Measurements from ENCODE around the gene RAP1GAP.
"Not testable (repeated sequence)": the region's sequence is repeated elsewhere in the genome, so short reads cannot be mapped to it uniquely, and the experiment has no call there.

The RAP1GAP gene

DNA sequence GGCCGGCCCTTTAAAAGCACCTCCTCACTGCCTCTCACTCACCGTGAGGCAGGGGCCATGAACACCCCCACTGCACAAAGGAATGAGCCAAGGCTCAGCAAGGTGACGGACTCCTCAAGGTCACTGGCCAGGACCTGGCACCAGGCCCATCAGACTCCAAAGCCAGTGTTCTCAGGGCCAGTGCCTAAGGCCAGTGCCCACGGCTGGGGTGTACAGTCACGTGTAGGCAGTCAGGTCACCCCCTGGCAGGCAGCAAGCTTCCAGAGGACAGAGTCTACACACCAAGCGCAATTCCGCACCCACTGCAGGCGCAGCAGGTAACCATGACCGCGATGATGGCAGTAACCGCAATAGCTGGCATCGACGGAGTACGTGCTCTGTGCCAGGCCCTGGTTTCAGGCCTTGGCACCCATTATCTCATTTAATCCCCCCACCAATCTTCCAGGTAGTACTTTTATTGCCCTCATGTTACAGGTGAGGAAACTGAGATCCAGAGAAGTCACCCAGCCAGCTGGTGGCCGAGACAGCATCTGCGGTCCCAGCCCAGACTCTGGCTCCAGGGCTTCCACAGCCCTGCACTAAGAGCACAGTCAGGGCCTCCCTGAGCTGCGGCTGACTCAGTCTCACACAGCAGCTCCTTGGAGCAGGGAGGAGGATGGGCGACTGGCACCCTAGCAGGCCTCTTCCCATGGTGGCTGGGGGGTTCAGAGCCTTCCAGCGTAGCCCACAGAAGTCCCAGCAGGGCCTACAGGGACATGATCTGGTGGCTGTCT lies 27.0 kb downstream of the RAP1GAP start:
- no peak for DNase-seq

DNA sequence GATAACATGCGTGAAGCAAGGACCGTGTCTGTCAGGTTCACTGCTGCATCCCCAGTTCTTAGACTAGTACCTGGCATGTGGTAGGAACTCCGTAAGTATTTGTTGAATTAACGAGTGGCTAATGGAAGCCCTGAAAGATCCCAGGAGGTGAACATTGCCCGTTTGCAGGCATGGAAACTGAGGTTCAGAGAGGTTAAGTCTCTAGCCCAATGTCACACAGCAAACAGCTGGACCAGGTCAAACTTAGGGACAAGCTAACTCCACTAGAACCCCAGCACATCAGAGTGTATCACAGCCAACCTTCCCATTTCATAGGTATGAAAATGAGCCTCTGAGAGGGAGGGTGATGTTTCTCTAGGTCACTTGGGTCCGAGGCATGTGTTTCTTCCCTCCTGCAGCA lies 27.6 kb downstream of the RAP1GAP start:
- no peak for DNase-seq

DNA sequence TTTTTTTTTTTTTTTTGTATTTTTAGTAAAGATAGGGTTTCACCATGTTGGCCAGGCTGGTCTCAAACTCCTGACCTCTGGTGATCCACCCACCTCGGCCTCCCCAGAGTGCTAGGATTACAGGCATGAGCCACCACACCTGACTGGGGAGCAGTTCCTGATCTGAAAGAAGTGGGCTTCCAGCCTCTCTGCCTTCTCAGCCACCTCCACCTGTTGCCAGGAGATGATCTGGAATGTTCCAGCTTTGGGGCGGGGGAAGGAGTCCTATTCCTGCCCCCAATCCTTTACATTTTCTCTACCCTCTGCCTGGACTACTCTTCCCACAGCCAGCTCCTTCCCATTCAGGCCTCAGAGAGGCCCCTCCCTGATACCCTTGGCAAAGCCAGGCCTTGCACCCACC lies 28.1 kb downstream of the RAP1GAP start:
- DNase-seq = no peak

DNA sequence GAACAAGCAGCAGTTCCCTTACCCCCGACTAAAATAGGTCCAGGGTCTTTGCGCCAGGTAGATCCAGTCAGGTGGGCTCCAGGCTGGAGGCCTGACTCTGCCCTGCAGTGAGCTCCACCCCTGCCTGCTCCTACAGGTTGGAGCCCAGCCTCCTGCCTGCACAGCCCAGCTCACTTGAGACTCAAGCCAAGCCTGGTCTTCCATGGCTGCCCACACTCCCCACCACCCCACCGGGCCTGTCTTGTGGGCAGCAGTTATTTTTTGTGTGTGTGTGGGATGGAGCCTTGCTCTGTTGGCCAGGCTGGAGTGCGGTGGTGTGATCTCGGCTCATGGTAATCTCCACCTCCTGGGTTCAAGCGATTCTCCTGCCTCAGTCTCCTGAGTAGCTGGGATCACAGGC lies 28.5 kb downstream of the RAP1GAP start:
- no peak for DNase-seq

DNA sequence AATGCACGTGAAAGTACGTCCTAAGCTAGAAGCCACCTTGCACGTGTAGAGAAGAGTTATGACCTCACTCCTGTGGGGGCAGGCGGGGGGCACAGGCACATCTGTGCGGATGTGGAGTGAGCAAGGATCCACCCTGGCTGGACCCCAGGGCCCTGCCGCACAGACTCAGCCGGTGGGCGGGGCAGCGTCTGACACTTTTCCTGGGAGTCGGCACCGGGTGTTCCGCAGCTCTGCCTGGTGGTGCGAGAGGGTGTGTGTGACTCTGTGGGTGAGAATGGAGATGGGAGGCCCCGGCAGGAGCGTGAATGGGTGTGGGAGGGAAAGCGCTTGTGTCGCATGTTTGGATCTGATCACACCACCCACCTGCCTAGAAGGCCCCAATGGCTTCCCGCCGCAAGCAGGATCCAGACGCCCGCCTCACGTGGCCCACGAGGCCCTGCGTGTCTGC lies 29.5 kb downstream of the RAP1GAP start:
- DNase-seq = no peak

DNA sequence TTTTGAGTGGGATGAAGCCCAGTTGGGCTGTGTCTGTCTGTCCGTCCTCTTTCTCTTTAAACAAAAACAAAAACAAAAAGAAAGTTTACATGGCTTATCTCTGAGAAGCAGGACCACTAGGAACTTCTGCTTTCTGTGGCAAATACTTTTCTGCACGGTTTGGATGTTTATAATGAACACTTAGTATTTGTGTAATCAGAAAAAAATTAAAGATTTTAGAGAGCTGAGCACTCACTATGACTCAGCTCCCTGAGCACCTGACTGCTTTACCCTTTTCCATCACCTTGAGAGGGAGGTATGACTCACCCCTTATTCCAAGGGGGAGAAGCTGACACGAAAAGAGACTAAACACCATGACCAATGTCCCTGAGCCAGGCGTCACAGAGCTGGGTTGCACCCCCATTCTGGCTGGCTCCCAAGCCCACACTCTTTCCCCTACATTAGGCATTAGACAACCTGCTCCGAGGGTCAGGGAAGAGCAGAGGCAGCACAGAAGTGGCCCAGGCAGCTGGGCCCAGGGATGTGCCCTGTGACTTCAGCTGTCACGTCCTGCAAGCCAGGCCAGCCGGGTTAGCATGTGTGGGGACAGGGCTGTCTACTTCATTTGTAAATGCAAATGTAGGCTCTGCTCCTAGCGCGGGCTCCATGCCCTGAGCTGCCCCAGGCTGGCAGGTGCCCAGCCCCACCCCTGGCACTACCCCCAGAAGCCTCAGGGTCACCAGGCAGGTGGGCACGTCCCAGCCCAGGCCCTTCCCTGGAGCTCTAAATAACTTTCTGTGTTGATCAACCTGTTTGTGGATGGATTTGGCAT lies 30.4 kb downstream of the RAP1GAP start:
- DNase-seq = peak; percentile 27

DNA sequence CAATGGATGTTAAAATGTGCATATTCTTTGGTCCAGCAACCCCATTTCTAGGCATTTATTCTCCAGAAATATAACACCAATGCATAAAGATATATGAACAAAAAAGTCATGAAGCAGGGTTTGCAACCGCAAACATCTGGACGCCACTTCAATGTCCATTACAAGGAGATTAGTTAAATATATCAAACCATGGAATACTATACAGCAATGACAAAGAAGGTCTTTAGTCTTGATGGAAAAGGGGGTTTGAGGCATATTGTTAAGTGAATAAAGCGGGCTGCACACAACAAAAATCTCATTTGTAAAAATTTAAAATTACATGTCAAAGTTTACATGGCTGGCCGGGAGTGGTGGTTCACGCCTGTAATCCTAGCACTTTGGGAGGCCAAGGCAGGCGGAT lies 31.6 kb downstream of the RAP1GAP start:
- DNase-seq = no peak

DNA sequence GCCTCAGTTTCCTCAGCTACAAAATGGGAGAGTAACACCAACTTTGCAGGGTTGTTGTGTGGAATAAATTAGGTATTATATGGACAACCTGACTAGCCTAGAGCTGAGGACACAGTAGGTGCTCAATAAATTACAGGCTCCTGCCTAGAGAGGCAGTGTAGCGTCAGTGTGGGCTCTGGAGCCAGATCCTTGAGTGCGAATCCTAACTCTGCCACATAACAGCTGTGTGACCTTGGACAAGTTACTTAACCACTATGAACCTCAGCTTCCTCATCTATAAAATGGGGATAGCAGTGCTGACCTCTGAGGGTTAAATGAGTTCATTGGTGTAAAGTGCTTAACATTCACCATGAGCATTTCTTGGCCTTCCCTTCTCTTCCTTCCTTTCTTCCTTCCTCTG lies 33.1 kb downstream of the RAP1GAP start:
- DNase-seq = no peak

DNA sequence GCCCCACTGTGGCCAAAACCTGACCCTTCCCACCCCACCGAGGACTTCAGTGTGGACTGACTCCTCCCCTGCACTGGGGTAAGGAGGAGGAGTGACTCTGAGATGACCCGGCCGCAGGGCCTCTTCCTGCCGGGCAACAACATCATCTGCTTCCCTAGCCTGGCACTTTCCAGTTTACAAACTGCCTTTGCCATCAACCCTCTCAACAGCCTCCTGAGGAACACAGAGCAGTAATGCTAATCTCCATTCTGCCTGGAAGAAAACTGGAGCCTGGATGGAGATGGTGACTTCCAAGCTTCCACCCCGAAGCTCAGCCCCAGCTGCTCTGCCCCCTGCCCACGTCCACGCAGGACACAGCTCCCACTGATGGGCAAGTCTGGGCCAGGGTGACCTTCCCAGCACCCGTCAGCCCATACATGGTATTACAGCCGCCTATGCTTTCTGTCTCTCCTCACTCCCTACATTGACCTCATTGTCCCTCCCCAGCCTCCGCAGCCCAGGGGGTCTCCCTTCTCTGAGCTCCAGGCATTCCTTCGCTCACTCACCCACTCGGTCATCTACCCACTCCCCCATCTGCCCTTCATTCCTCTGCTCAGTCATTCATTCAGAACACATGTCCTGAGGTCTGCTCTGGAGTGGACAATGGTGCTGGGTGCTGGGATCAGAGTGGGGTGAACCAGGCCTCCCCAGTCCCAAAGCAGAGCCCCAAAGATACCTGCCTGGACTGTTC lies 34.2 kb downstream of the RAP1GAP start:
- no peak for DNase-seq

DNA sequence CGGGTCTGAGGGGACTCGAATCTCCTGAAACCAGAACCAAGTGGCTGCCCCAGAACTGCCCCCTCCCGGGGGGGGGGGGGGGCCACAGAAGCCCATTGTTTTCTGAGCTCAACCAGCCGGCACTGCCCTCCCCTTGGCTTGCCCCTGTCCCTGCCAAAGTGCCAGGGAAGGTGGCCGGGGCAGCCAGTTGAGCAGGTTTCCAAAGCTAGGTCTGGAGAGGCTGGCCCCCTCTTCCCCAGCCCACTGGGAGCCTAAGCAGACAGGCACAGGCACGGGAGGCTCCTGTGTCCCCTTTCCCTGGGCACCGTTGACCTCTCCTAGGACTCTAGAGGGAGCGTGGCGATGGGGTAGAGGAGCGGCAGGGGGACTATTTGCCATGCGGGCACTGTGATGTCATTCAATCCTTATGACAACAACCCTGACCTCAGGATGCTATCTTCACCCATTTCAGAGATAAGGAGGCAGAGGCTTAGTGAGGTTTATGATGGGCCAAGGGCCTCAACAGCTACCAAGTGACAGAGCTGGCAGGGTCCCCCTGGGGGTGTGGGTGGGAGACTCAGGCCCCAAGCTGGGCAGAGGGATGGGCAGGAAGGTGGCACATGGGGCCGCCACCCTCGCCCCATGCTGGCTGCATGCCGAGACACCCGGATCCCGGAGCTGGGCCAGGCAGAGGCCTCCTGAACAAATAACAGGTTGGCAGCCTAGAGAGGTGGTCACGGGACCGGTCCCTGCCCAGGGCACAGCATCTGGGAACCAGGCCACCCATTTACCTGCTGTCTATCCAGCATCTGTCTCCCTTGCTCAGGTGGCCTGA lies 35.0 kb downstream of the RAP1GAP start:
- no peak for DNase-seq

DNA sequence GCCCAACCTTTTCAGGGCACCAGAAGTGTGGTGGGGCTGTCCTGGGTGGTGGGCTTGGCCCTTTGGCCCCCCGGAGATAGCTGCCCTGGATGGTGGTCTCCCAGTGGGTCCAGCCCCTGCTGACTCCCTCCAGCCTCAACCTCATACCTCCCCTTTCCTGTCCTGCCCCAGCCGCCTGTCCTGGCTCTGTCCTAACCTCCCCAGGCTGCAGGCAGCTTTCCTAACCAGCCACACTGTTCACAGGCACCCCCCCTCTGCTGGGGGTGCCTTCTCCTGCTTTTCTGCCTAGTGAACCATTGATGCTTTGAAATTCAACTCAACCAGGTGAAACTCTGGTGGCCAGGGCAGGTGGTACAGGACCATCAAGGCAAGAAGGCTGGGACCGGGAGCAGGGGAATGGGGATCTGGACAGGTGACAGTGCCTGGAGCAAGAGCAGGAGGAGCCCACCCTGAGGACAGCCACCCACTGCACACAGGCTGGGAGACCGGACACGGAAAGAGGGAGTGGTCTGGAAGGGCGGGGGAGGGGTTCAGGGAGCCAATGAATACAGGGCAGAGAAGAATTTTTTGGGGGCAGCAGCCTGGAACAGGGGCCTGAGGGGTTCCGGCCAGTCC lies 35.9 kb downstream of the RAP1GAP start:
- DNase-seq = no peak

DNA sequence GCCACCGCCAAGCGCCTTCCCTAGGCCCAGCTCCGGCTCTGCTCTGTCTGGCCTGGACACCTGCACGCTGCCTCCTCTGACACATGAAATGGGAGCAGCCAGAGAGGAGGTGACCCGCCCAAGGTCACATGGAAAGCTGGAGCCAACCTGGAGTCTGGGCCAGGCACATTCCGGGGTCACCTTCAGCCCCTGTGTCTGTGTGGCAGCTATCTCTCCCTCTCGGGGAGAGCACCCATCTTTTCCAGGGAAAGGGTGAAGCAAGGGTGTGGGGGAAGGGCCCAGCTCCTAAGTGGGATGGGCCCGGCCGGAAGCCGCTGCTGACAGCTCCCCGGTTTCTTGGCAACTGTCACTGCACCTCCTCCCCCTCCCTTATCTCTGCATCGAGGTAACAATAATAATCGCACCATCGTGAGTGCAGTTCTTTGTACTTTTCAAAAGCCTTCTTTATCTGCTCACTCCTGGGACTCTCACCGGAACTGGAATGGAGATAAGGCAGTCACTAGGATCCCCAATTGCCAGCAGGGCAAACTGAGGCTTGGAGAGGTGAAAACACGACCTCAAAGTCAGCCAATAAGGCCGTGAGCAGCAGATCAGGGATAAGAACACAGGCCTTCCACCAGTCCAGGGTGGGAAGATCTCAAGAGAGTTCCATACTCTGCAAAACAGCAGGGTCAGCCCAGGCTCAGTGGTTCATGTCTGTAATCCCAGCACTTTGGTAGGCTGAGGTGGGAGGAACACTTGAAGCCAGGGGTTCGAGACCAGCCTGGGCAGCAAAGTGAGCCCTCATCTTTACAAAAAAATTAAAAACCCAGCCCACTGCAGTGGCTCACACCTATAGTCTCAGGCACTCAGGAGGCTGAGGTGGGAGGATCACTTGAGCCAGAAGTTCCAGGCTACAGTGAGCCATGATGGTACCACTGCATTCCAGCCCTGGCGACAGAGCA lies 36.9 kb downstream of the RAP1GAP start:
- DNase-seq = no peak

DNA sequence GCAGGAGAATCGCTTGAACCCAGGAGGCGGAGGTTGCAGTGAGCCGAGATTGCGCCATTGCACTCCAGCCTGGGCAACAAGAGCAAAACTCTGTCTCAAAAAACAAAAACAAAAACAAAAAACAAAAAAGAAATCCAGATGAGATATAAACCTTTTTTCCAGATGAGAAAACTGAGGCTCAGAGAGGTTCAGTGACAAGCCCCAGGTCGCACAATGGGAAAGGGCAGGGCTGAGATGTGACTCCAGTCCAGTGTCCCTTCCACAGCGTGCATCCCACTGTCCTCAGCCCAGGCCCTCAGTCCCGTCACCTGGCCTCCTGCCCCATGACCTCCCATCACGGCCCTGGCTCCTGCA lies 37.6 kb downstream of the RAP1GAP start:
- DNase-seq = not testable (repeated sequence)

DNA sequence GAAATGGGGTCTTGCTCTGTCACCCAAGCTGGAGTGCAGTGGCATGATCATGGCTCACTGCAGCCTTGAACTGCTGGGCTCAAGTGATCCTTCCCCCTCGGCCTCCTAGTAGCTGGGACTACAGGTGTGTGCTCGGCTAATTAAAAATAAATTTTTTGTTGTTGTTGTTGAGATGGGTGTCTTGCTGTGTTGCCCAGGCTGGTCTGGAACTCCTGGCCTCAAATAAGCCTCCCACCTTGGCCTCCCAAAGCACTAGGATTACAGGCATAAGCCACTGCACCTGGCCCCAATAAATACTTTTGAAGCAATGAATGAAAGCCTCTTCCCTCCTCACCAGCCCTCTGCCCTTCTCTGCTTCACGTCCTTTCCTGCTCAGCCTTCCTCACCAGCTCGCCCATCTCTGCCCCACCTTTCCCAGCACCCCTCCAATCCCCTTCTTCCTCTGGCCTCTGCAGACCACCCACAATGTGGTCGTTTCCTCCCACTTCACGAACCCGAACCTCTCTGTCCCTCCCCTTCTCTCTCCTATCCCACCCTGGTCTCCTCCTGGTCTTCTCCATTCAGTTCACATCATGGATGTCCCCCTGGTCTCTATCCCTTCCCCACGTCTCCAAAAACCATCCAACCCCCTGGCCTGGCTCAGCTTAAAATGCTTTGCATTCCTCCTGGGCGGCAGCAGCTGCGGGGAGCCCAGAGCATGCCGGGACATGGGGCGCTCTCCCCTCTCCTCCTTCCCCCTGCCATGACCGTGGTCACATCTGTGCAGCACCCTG lies 38.4 kb downstream of the RAP1GAP start:
- peak; percentile 12 for DNase-seq

DNA sequence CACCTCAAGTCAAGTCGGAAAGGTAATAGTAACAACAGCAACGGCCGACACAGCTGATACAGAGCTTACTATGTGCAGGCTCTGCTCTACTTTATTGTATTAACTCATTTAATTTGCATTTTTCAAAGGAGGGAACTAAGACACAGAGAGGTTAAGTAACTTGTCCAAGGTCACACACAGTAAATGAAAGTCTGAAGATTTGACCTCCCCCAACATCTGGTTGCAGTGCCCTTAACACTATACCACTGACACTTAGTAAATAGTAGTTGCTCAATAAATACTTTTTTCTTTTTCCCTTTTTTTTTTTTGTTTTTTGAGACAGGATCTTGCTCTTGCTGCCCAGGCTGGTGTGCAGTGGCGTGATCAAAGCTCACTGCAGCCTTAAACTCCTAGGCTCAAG lies 39.2 kb downstream of the RAP1GAP start:
- no peak for DNase-seq

DNA sequence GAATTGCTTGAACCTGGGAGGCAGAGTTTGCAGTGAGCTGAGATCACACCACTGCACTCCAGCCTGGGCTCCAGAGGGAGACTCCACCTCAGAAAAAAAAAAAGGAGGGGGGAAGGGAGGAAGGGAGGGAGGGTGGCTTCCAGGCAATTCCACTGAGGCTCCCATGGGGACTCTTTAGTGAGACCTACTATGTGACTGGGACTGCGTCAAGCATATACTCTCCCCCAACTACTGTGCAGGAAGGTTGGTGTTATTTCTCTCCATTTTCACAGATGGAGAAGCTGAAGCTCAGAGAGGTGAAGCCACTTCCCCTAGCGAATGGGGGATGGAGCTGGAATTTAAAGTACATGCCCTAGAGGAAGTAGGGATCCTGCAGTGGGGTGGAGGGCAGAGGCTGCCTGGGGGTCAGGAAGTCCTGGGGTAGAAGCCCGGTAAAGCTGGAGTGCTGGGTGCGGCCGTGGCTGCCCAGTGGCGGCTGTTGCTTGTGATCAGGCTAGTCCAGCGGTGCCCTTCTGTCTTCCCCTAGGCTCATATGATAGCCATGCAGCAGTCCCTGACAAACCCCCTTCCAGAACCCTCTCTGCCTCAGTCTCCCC lies 40.3 kb downstream of the RAP1GAP start:
- DNase-seq = no peak

DNA sequence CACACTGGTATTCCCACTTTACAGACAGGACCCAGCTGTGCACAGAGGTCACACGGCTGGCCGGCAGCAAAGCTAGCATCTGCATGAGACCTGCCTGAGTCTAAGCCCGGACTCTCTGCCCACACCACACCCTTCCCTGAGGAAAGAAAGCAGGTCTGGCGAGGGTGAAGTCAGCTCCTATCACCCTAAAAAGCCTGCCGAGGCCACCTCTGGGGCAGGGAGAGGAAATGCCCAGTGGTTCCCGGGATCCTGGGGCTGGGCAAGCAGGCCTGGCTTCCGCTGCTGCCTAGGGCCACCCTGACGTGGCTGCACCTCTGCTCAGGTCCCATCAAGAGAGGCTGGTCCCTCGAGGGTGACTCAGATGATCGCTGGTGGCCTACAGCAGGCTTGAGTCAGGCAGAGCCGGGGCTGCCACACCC lies 42.2 kb downstream of the RAP1GAP start:
- DNase-seq = no peak

DNA sequence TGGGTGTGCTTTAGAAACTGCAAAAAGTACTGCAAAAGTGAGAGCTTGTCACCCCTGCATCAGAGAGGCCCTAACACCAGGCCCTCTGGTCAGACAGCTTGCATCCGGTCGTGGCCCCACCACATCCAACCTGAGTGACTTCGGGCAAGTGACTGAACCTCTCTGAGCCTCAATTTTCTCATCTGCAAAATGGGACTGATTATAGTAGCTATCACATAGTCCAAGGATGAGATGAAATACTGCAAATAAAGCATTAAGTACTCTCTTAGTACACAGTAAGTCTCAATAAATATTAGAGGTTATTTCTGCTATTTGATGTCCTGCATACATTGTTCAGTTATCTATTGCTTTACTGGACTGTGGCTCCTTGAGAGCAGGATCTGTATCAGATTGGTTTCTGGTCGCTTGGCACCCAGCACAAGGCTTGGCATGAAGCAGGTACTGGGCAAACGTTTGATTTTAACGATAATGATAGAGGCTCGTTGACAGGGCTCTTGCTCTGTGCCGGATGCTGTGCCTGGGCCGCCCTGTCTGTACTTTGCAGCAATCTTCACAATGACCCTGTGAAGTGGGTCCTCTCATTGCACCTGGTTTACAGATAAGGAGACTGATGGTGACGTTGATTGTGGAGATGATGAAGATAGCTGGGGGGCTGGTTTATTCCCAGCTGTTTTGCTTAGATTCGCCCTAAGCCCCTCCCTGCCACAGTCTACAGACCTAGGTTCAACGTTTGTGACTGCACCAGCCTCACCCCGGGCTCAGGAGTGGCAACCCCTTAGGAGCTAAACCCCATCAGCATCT lies 43.6 kb downstream of the RAP1GAP start:
- DNase-seq = no peak
